ENCODE data around the gene ZBTB40. TPM values are rescaled to one million over a fixed set of nuclear protein-coding genes. Genes with fewer than 3 reads are reported as not detected.

ZBTB40 gene
- total and polyA plus RNA-seq, 2 of the 13 experiments (the other 11 are each of a cell fraction or from before 2014, with no cell fraction given) = 8.8 to 16.5 TPM

DNA sequence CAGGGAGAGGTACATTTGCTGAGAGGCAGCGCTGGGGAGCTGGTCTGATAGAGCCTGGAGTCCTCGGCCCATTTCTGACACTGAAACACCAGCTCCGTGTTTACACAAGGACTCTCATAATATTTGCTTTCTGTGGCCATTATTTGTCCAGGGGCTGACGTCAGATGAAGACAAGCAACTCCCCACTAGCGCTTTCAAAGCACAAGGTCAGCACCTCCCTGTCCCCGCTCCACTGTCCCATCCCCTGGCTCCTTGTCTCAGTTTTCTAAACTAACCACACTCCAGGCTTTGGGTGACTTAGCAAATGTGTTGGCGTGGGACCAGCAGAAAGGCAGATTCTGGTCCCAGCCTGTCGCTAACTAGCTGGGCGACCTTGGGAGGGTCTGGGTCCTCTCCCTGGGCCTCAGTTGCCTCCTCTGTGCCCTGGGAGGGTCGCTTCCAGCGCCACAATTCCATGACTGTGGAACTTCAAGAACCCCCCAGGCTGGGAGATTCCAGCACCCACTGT, 37.4 kb upstream of the ZBTB40 start (continued):
- TF ChIP-seq, protein P1, sequence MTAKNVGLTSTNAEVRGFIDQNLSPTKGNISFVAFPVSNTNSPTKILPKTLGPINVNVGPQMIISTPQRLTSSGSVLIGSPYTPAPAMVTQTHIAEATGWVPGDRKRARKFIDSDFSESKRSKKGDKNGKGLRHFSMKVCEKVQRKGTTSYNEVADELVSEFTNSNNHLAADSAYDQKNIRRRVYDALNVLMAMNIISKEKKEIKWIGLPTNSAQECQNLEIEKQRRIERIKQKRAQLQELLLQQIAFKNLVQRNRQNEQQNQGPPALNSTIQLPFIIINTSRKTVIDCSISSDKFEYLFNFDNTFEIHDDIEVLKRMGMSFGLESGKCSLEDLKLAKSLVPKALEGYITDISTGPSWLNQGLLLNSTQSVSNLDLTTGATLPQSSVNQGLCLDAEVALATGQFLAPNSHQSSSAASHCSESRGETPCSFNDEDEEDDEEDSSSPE (CRISPR knock-in tag; IDR thresholded peaks at IDR 0.05) = no peak; the same call in 1 of the 2 replicates
- TF ChIP-seq, protein P2, sequence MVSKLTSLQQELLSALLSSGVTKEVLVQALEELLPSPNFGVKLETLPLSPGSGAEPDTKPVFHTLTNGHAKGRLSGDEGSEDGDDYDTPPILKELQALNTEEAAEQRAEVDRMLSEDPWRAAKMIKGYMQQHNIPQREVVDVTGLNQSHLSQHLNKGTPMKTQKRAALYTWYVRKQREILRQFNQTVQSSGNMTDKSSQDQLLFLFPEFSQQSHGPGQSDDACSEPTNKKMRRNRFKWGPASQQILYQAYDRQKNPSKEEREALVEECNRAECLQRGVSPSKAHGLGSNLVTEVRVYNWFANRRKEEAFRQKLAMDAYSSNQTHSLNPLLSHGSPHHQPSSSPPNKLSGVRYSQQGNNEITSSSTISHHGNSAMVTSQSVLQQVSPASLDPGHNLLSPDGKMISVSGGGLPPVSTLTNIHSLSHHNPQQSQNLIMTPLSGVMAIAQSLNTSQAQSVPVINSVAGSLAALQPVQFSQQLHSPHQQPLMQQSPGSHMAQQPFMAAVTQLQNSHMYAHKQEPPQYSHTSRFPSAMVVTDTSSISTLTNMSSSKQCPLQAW (CRISPR knock-in tag; IDR thresholded peaks at IDR 0.05) = peak; percentile 73; the same call in 1 of the 2 replicates
- TF ChIP-seq SMAD3 (CRISPR knock-in tag; IDR thresholded peaks at IDR 0.05) = no peak; the same call in 1 of the 2 replicates
- TF ChIP-seq, protein P3, sequence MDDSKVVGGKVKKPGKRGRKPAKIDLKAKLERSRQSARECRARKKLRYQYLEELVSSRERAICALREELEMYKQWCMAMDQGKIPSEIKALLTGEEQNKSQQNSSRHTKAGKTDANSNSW (CRISPR knock-in tag; IDR thresholded peaks at IDR 0.05; ENCODE audit: borderline replicate concordance) = no peak
- TF ChIP-seq GTF3A (CRISPR knock-in tag; conservative IDR thresholded peaks at IDR 0.05) = no peak
- TF ChIP-seq DNMT1 (CRISPR knock-in tag; IDR thresholded peaks at IDR 0.05) = no peak
- TF ChIP-seq ZNF629 (CRISPR knock-in tag; conservative IDR thresholded peaks at IDR 0.05) = peak; percentile 97
- TF ChIP-seq MZF1 (CRISPR knock-in tag; IDR thresholded peaks at IDR 0.05; ENCODE audit: borderline replicate concordance) = no peak
- TF ChIP-seq POGZ (CRISPR knock-in tag; IDR thresholded peaks at IDR 0.05) = no peak
- TF ChIP-seq ZNF709 (CRISPR knock-in tag; IDR thresholded peaks at IDR 0.05) = no peak
- TF ChIP-seq IKZF1 (IDR thresholded peaks at IDR 0.05) = no peak
- TF ChIP-seq SMC3 (IDR thresholded peaks at IDR 0.05; ENCODE audit: low read length) = no peak
- TF ChIP-seq ZNF850 (CRISPR knock-in tag; conservative IDR thresholded peaks at IDR 0.05) = no peak
- TF ChIP-seq, protein P4, sequence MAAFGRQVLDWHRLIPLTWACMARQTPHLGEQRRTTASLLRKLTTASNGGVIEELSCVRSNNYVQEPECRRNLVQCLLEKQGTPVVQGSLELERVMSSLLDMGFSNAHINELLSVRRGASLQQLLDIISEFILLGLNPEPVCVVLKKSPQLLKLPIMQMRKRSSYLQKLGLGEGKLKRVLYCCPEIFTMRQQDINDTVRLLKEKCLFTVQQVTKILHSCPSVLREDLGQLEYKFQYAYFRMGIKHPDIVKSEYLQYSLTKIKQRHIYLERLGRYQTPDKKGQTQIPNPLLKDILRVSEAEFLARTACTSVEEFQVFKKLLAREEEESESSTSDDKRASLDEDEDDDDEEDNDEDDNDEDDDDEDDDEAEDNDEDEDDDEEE (CRISPR knock-in tag; IDR thresholded peaks at IDR 0.05) = 0 out of 2 replicates have a peak, but pooled peaks have one; percentile 38
- TF ChIP-seq POLR2AphosphoS5 (IDR thresholded peaks at IDR 0.05; ENCODE audit: low read depth, low read length) = no peak
- TF ChIP-seq BRCA1 (CRISPR knock-in tag; IDR thresholded peaks at IDR 0.05) = no peak
- TF ChIP-seq RXRB (CRISPR knock-in tag; IDR thresholded peaks at IDR 0.05; ENCODE audit: borderline replicate concordance) = peak; percentile 77
- TF ChIP-seq ZNF12 (CRISPR knock-in tag; IDR thresholded peaks at IDR 0.05) = no peak
- TF ChIP-seq NAIF1 (CRISPR knock-in tag; IDR thresholded peaks at IDR 0.05; ENCODE audit: borderline replicate concordance) = no peak
- no peak for TF ChIP-seq NBN (conservative IDR thresholded peaks at IDR 0.05)
- TF ChIP-seq ZNF776 (CRISPR knock-in tag; IDR thresholded peaks at IDR 0.05) = no peak
- no peak for TF ChIP-seq REL (CRISPR knock-in tag; conservative IDR thresholded peaks at IDR 0.05)
- TF ChIP-seq, protein P5, sequence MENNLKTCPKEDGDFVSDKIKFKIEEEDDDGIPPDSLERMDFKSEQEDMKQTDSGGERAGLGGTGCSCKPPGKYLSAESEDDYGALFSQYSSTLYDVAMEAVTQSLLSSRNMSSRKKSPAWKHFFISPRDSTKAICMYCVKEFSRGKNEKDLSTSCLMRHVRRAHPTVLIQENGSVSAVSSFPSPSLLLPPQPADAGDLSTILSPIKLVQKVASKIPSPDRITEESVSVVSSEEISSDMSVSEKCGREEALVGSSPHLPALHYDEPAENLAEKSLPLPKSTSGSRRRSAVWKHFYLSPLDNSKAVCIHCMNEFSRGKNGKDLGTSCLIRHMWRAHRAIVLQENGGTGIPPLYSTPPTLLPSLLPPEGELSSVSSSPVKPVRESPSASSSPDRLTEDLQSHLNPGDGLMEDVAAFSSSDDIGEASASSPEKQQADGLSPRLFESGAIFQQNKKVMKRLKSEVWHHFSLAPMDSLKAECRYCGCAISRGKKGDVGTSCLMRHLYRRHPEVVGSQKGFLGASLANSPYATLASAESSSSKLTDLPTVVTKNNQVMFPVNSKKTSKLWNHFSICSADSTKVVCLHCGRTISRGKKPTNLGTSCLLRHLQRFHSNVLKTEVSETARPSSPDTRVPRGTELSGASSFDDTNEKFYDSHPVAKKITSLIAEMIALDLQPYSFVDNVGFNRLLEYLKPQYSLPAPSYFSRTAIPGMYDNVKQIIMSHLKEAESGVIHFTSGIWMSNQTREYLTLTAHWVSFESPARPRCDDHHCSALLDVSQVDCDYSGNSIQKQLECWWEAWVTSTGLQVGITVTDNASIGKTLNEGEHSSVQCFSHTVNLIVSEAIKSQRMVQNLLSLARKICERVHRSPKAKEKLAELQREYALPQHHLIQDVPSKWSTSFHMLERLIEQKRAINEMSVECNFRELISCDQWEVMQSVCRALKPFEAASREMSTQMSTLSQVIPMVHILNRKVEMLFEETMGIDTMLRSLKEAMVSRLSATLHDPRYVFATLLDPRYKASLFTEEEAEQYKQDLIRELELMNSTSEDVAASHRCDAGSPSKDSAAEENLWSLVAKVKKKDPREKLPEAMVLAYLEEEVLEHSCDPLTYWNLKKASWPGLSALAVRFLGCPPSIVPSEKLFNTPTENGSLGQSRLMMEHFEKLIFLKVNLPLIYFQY (CRISPR knock-in tag; IDR thresholded peaks at IDR 0.05; ENCODE audit: borderline replicate concordance) = peak; percentile 78
- TF ChIP-seq ZFP41 (CRISPR knock-in tag; IDR thresholded peaks at IDR 0.05; ENCODE audit: borderline replicate concordance) = no peak
- TF ChIP-seq FLYWCH1 (CRISPR knock-in tag; IDR thresholded peaks at IDR 0.05) = no peak

Measured in HepG2 (cell line).